Thyroid gland (tissue), 4 donors: ENCODE measurements around the gene ADGRG1.

ENCODE experiments used
- CTCF ChIP-seq, 6 experiments: fragments of 200-600 bp in 3 of 6; fragments of 450-650 bp in 3 of 6; sonication (generic) in 3 of 6; IDR thresholded peaks; one replicate each; pipeline ENCODE4 v1.5.1; 2016 to 2019; ENCODE audit warnings: antibody characterized with exemption in 6 of 6, mild to moderate bottlenecking in 2 of 6, inconsistent platforms in 1 of 6, moderate library complexity in 1 of 6
- POLR2A ChIP-seq, 2 donors: fragments of 450-650 bp; IDR thresholded peaks; one replicate each; pipeline ENCODE4 v1.6.1; 2017; ENCODE audit warnings: antibody characterized with exemption in 2 of 2, mild to moderate bottlenecking in 2 of 2, moderate library complexity in 1 of 2

DNA sequence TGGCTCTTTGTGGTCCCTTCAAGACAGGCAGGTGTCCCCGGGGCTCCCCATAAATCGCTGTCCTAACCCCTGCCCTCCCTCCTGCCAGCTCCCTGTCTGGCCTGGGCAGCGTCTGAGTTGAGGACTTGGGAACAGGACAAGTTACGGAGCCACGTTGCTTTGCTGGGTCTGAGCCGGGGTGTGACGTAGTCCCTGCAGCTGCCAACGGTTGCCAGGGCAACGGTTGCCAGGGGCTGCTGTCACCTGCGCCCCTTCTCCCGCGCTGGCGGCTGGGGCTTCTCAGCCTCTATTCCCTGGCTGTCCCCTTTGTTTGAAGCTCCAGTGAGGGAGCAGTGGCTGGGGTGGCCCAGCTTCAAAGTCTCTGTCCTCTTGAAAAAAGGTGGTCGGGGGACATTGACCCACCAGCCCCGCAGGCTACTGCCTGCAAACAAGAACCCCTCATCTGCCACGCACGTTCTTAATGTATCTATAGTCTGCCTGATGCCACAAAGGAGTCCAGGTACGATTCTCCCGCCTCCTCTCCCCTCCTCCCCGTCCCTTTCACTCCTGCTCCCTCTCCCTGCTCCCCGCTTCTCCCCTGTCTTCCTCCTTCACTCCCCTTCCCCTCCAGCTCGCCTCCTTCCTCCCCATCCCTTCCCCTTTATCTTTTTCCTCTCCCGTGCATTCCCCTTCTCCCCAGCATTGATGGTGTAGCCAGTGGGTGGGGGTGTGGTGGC, 10.9 kb downstream of the ADGRG1 start:
- no peak for TF ChIP-seq CTCF (IDR thresholded peaks at IDR 0.05)
- TF ChIP-seq POLR2A (IDR thresholded peaks at IDR 0.05): peak in 1 of 2 donors; percentile 37
